HFFc6 (cell line): ENCODE results near the gene MAP2K4. TPM values are rescaled to one million over a fixed set of nuclear protein-coding genes. Genes with fewer than 3 reads are reported as not detected.

Experiments used
- DNase-seq: peaks from one replicate; pipeline ENCODE4 v3.0.0-alpha.2; 2018
- H3K27ac Mint-ChIP-seq: 2 replicates; pipeline ENCODE4 v1.8.0; 2020; ENCODE audit warnings: mild to moderate bottlenecking, mixed read lengths
- H3K27me3 Mint-ChIP-seq: 2 replicates; pipeline ENCODE4 v1.8.0; 2021; ENCODE audit warnings: mild to moderate bottlenecking, moderate library complexity, mixed read lengths; ENCODE audit not compliant: insufficient read depth
- H3K36me3 Mint-ChIP-seq: 2 replicates; pipeline ENCODE4 v1.8.0; 2021; ENCODE audit warnings: low read depth, mixed read lengths
- H3K4me1 Mint-ChIP-seq: 2 replicates; pipeline ENCODE4 v1.8.0; 2020; ENCODE audit warnings: low read depth, mixed read lengths
- H3K4me3 Mint-ChIP-seq: 2 replicates; pipeline ENCODE4 v1.8.0; 2020; ENCODE audit warnings: mild to moderate bottlenecking, moderate library complexity, mixed read lengths
- H3K9me3 Mint-ChIP-seq: 2 replicates; pipeline ENCODE4 v1.8.0; 2020; ENCODE audit warnings: mild to moderate bottlenecking, mixed read lengths
- CTCF ChIP-seq: fragments of 200-600 bp; sonication (generic); IDR thresholded peaks from 2 replicates; pipeline ENCODE4 v1.5.0; 2021; ENCODE audit warnings: antibody characterized with exemption, mild to moderate bottlenecking
- total RNA-seq, 6 experiments: library from RNA; stranded (reverse); fragmentation: NEBNext Ultra II Directional; extraction: Animal tissue kit (Norgen Biotek cat#: 25700); gene quantifications; 2 replicates in 1 of 6; 3 replicates in 5 of 6; pipeline ENCODE4 v1.2.3, GENCODE V29; 2021

Gene MAP2K4
- total RNA-seq, 6 experiments from 2014 or later: 24.0 to 31.7 (median 26.9) TPM

GRCh38 chr17:12113156-12113555, 92.5 kb downstream of the MAP2K4 start:
- H3K36me3 Mint-ChIP-seq: peaks cover 18% of the 10 kb centered on the region; the same call in 1 of the 2 replicates
- peaks cover 3% of the 10 kb centered on the region for H3K4me1 Mint-ChIP-seq
- no peak for DNase-seq
- H3K27me3 Mint-ChIP-seq: no peaks in the 10 kb centered on the region
- no peak overlapping the region for H3K4me3 Mint-ChIP-seq
- TF ChIP-seq CTCF: no peak
- no peak overlapping the region for H3K27ac Mint-ChIP-seq
- no peaks in the 10 kb centered on the region for H3K9me3 Mint-ChIP-seq

- H3K9me3 Mint-ChIP-seq: no peaks in the 10 kb centered on the region
- TF ChIP-seq CTCF: no peak
- no peaks in the 10 kb centered on the region for H3K27me3 Mint-ChIP-seq
- no peak overlapping the region for H3K27ac Mint-ChIP-seq
- peaks cover 29% of the 10 kb centered on the region for H3K36me3 Mint-ChIP-seq
- H3K4me1 Mint-ChIP-seq: peaks cover 7% of the 10 kb centered on the region; the same call in 1 of the 2 replicates
- no peak overlapping the region for H3K4me3 Mint-ChIP-seq
- DNase-seq: no peak
Measured at GRCh38 chr17:12114686-12115418, 94.2 kb downstream of the MAP2K4 start.

GRCh38 chr17:12116143-12116542, 95.5 kb downstream of the MAP2K4 start:
- no peak for DNase-seq
- no peak for TF ChIP-seq CTCF
- no peak overlapping the region for H3K27ac Mint-ChIP-seq
- H3K27me3 Mint-ChIP-seq: no peaks in the 10 kb centered on the region
- no peak overlapping the region for H3K4me3 Mint-ChIP-seq
- H3K4me1 Mint-ChIP-seq: peaks cover 8% of the 10 kb centered on the region
- H3K36me3 Mint-ChIP-seq: peaks cover 29% of the 10 kb centered on the region
- H3K9me3 Mint-ChIP-seq: no peaks in the 10 kb centered on the region

- DNase-seq: no peak
- peaks cover 21% of the 10 kb centered on the region; the same call in 1 of the 2 replicates for H3K36me3 Mint-ChIP-seq
- H3K4me1 Mint-ChIP-seq: peaks cover 33% of the 10 kb centered on the region
- no peak for TF ChIP-seq CTCF
- no peaks in the 10 kb centered on the region for H3K9me3 Mint-ChIP-seq
- H3K4me3 Mint-ChIP-seq: no peak overlapping the region
- no peak overlapping the region for H3K27ac Mint-ChIP-seq
- no peaks in the 10 kb centered on the region for H3K27me3 Mint-ChIP-seq
Measured at GRCh38 chr17:12118617-12119016, 97.9 kb downstream of the MAP2K4 start.

GRCh38 chr17:12122075-12122474, 101.4 kb downstream of the MAP2K4 start:
- DNase-seq: no peak
- no peaks in the 10 kb centered on the region for H3K9me3 Mint-ChIP-seq
- no peak for TF ChIP-seq CTCF

More at GRCh38 chr17:12122075-12122474, 101.4 kb downstream of the MAP2K4 start:
- Mint-ChIP-seq H3K4me3 (peak overlapping the region; percentile 82; the same call in 1 of the 2 replicates), H3K27me3 (no peaks in the 10 kb centered on the region), H3K4me1 (peaks cover 41% of the 10 kb centered on the region), H3K27ac (peak overlapping the region; percentile 68), H3K36me3 (peaks cover 34% of the 10 kb centered on the region)
